Right lobe of liver (tissue), 6 donors: ENCODE measurements around the gene PLA2G4D. TPM values are rescaled to one million over a fixed set of nuclear protein-coding genes. Genes with fewer than 3 reads are reported as not detected.
A peak's percentile ranks its signal among the peaks of the same experiment; 100 is the strongest.

Experiments used
- ATAC-seq, 4 donors: fragments of 200-7000 bp; cut with Tn5 transposase; one replicate each; pipeline ENCODE4 v1.9.1; 2020; ENCODE audit warnings: mild to moderate bottlenecking in 4 of 4, moderate library complexity in 4 of 4
- DNase-seq, 3 donors: peaks; one replicate each; pipeline ENCODE4 v3.0.0-alpha.2; 2020
- H3K27ac ChIP-seq, 3 donors: fragments of 200-600 bp; one replicate each; pipeline ENCODE4 v1.8.0; 2022
- H3K27me3 ChIP-seq, 2 donors: fragments of 200-600 bp; one replicate each; pipeline ENCODE4 v1.8.0; 2022
- H3K36me3 ChIP-seq, 4 donors: fragments of 200-600 bp; sonication (generic) in 1 of 4; one replicate each; pipeline versions ENCODE4 v1.5.1 to v1.8.0; 2017 to 2022; ENCODE audit warnings: control low read depth in 1 of 4
- H3K4me1 ChIP-seq, 4 donors: fragments of 200-600 bp; sonication (generic) in 1 of 4; one replicate each; pipeline versions ENCODE4 v1.5.1 to v1.8.0; 2017 to 2022; ENCODE audit warnings: control low read depth in 1 of 4
- H3K4me3 ChIP-seq, 3 donors: fragments of 200-600 bp; one replicate each; pipeline ENCODE4 v1.8.0; 2022
- H3K9me3 ChIP-seq, 4 donors: fragments of 200-600 bp; sonication (generic) in 1 of 4; one replicate each; pipeline versions ENCODE4 v1.5.1 to v1.8.0; 2017 to 2022; ENCODE audit warnings: control low read depth in 1 of 4
- POLR2A ChIP-seq: fragments of 450-650 bp; IDR thresholded peaks from one replicate; pipeline ENCODE4 v1.6.1; 2017; ENCODE audit warnings: antibody characterized with exemption, mild to moderate bottlenecking
- WGBS: methylation state at CpG from one replicate; pipeline ENCODE4 v1.1.6; 2018; ENCODE audit warnings: low coverage, low lambda C conversion rate; ENCODE audit not compliant: insufficient coverage; ENCODE audit errors: missing lambda C conversion rate; 5-methylcytosine and 5-hydroxymethylcytosine counted together
- intact Hi-C, 2 donors: fragments of 100-400 bp; cut with DNase I; formaldehyde crosslinking; loops; one replicate each; pipeline versions ENCODE4 v1.11.2 to v1.14.1; 2022
- total RNA-seq, 6 experiments: library from RNA; depleted of rRNA in 2 of 6; stranded (reverse); fragments of >200 nt in 2 of 6; fragmentation: NEBNext Ultra II Directional in 3 of 6; extraction: Animal tissue kit (Norgen Biotek cat#: 25700) in 3 of 6; gene quantifications; one replicate each; pipeline versions ENCODE4 v1.1.0 to v1.2.4, GENCODE V29; 2016 to 2023
- TF ChIP-seq, protein P1 (sequence below), 4 donors: fragments of 200-600 bp in 3 of 4; fragments of 450-650 bp in 1 of 4; IDR thresholded peaks; one replicate each; pipeline versions ENCODE4 v1.5.1 to v1.8.0; 2016 to 2022; ENCODE audit warnings: antibody characterized with exemption in 4 of 4, mild to moderate bottlenecking in 2 of 4
- donor health status: DM: no; HTN: yes; CAD: no.
- donor health status: DM: no; HTN: no; CAD: no.
- donor health status: DM: no; HTN: no; CAD: no.
- donor health status: DM: no; HTN: yes; CAD: no.
- donor health status: DM: no; HTN: yes; CAD: no.

The PLA2G4D gene
- total RNA-seq, 6 experiments from 2014 or later, result not detected

DNA sequence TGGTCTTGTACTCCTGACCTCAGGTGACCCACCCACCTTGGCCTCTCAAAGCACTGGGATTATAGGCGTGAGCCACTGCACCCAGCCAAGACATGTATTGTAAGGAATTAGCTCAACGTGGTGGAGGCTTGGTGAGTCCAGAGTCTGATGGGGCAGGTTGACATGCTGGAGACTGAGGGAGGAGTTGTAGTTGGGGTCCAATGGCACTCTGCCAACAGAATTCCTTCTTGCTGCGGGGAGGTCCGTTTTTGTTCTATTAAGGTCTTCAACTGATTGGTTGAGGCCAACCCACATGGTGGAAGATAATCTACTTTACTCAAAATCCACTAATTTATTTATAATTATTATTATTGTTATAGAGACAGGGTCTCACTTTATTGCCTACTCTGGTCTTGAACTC lies 30.1 kb downstream of the PLA2G4D start:
- Histone ChIP-seq H3K9me3 (no peaks in the 10 kb centered on the region), H3K27ac (no peak overlapping the region), H3K4me3 (no peak overlapping the region), H3K4me1 (peaks cover 0 to 15% (median 0%) of the 10 kb centered on the region in 4 donors), H3K36me3 (no peaks in the 10 kb centered on the region), H3K27me3 (no peaks in the 10 kb centered on the region)
- ATAC-seq, result no peak
- TF ChIP-seq, protein P1, sequence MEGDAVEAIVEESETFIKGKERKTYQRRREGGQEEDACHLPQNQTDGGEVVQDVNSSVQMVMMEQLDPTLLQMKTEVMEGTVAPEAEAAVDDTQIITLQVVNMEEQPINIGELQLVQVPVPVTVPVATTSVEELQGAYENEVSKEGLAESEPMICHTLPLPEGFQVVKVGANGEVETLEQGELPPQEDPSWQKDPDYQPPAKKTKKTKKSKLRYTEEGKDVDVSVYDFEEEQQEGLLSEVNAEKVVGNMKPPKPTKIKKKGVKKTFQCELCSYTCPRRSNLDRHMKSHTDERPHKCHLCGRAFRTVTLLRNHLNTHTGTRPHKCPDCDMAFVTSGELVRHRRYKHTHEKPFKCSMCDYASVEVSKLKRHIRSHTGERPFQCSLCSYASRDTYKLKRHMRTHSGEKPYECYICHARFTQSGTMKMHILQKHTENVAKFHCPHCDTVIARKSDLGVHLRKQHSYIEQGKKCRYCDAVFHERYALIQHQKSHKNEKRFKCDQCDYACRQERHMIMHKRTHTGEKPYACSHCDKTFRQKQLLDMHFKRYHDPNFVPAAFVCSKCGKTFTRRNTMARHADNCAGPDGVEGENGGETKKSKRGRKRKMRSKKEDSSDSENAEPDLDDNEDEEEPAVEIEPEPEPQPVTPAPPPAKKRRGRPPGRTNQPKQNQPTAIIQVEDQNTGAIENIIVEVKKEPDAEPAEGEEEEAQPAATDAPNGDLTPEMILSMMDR (IDR thresholded peaks at IDR 0.05), result no peak
- TF ChIP-seq POLR2A, result no peak
- intact Hi-C loops, result no loop called here
- no peak for DNase-seq
- WGBS, result 69% methylated on average over 3 of the region's 4 CpGs

DNA sequence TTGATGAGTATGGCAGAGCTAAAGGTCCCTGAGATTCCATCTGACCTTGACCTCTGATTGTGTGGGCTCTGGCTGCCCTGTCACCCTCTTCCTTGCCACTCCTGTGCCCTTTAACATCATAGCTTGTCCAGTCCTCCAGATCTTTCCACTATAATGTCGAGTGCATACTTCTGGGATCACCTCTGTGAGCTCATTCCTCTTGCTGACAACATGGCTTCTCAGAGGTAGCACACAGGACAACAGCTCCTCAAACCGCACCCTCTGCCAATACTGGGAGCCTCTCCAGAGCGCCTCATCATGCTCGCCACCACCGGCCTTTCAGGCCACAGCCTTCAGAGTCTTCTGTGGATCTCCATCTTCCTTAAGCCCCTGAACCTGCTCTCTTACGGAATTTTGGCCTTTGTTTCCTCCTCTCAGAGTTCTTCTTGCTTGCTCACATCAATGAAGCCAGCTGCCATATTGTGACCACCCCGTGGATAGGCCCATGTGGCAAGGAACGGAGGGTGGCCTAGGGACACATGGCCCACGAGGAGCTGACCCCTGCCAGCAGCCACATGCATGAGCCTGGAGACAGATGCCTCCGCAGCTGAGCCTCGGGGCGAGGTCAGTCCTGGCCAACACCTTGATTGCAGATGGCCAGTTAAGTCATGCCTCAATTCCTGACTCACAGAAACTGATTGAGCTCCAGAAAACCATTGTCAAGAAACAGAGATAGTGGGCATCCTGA lies 31.1 kb downstream of the PLA2G4D start:
- no peaks in the 10 kb centered on the region for H3K27me3 ChIP-seq
- no peak for TF ChIP-seq POLR2A
- TF ChIP-seq, protein P1 (IDR thresholded peaks at IDR 0.05), result no peak
- ATAC-seq (no peak), DNase-seq (no peak)
- intact Hi-C loops, result no loop called here
- peaks cover 0 to 15% (median 0%) of the 10 kb centered on the region in 4 donors for H3K4me1 ChIP-seq
- no peak overlapping the region for H3K4me3 ChIP-seq
- no peaks in the 10 kb centered on the region for H3K9me3 ChIP-seq
- WGBS, result 93% methylated on average over 9 of the region's 12 CpGs
- no peaks in the 10 kb centered on the region for H3K36me3 ChIP-seq
- no peak overlapping the region for H3K27ac ChIP-seq

DNA sequence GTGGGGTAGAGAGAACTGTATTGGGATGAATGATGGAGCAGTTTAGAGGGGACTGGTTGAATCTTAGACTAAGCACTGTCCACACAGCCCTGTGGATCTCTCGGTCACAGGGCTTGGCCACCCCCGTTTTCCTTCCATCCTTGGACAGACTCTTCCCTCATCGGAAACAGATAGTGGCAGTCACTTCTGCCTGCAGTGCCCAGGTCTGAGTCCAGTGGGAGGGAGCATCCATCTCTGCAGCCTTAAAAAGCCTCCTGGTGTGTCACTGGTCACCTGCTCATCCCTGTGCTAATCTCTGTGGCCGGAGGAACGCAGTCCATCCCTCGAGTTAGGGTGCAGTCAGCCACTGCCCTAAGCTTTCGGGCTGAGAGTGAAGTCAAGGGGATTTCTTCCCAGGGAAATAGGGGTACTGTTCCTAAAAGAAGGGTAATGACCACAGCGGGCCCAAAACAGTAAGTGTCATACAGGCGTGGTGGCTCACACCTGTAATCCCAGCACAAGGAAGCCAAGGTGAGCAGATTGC lies 32.0 kb downstream of the PLA2G4D start:
- Histone ChIP-seq H3K36me3 (no peaks in the 10 kb centered on the region), H3K27ac (no peak overlapping the region), H3K9me3 (no peaks in the 10 kb centered on the region), H3K4me3 (no peak overlapping the region), H3K27me3 (no peaks in the 10 kb centered on the region), H3K4me1 (peaks cover 0 to 18% (median 0%) of the 10 kb centered on the region in 4 donors)
- intact Hi-C loops, result no loop called here
- DNase-seq (no peak), ATAC-seq (no peak)
- 75% methylated on average over 4 of the region's 9 CpGs for WGBS
- TF ChIP-seq POLR2A, result no peak
- TF ChIP-seq, protein P1 (IDR thresholded peaks at IDR 0.05), result no peak

DNA sequence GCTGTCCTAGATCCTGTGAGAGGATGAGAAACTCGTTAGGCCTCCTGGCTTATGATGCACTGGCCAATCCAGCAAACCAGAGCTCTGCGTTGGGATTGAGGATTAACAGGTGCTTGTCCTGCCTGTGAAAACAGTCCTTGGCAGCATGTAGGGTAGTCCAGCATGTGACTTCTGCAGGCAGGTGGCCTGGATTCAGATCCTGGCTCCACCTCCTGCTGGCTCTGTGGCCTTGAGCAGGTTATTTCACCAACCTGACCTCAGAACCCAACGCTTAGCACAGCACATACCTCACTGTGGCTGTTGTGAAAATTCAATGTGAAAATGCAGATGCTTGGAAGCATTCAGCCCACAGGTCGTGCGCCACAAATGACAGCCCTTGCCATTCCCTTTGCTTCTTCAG lies 33.6 kb downstream of the PLA2G4D start:
- ATAC-seq, result peak; percentile 69 to 91 (median 87)
- WGBS, result 20% methylated on average over 3 of the region's 5 CpGs
- Histone ChIP-seq H3K4me3 (no peak overlapping the region), H3K27ac (peak overlapping the region in 2 of 3 donors; percentile 39 to 44), H3K27me3 (no peaks in the 10 kb centered on the region), H3K4me1 (peaks cover 0 to 25% (median 0%) of the 10 kb centered on the region in 4 donors), H3K36me3 (no peaks in the 10 kb centered on the region), H3K9me3 (no peaks in the 10 kb centered on the region)
- intact Hi-C loops, result no loop called here
- TF ChIP-seq POLR2A, result no peak
- TF ChIP-seq, protein P1 (IDR thresholded peaks at IDR 0.05), result no peak
- peak; percentile 77 to 90 (median 87) for DNase-seq
